Urothelium cell line (cell line): ENCODE data around the gene OR1L6.
A peak's percentile ranks its signal among the peaks of the same experiment; 100 is the strongest.

ENCODE experiments used
- DNase-seq: peaks from one replicate; pipeline ENCODE4 v3.0.0; 2011; ENCODE audit warnings: low spot score, mixed read lengths
- FAIRE-seq: peaks from 2 replicates; lab custom pipeline; 2011; peaks lifted over from hg19 to GRCh38; lab: Jason Lieb, UNC

Gene OR1L6

GRCh38 chr9:122742003-122742402 is at the start of gene OR1L6:
Gene OR1L6, plus strand, starts transcription at chr9:122742303. Its CDS starts 7,545 bp downstream, at chr9:122749848.
- no peak for DNase-seq
- FAIRE-seq: no peak

GRCh38 chr9:122695696-122696095 is 46.4 kb upstream of the OR1L6 start:
- DNase-seq: no peak
- no peak for FAIRE-seq

GRCh38 chr9:122718038-122718437 is 24.1 kb upstream of the OR1L6 start:
- DNase-seq (no peak), FAIRE-seq (no peak)

GRCh38 chr9:122719218-122719617 is 22.9 kb upstream of the OR1L6 start:
- FAIRE-seq: no peak
- no peak for DNase-seq

- no peak for DNase-seq
- no peak for FAIRE-seq
Observed at GRCh38 chr9:122723690-122724089, 18.4 kb upstream of the OR1L6 start, which contains the start of gene OR1L4. Gene OR1L4, plus strand, starts transcription at chr9:122723990. Its CDS starts 0 bp downstream, at chr9:122723990.

GRCh38 chr9:122754825-122755224 is 12.7 kb downstream of the OR1L6 start:
- DNase-seq (no peak), FAIRE-seq (no peak)

- FAIRE-seq (no peak), DNase-seq (no peak)
Observed at GRCh38 chr9:122767817-122768216, 25.7 kb downstream of the OR1L6 start.

- no peak for FAIRE-seq
Observed at GRCh38 chr9:122777052-122777451, 34.9 kb downstream of the OR1L6 start.

GRCh38 chr9:122777935-122778627 is 36.0 kb downstream of the OR1L6 start:
- peak; percentile 52 for DNase-seq
- no peak for FAIRE-seq

More at GRCh38 chr9:122777052-122777451, 34.9 kb downstream of the OR1L6 start:
- DNase-seq: no peak

- no peak for DNase-seq
- no peak for FAIRE-seq
Observed at GRCh38 chr9:122779181-122779580, 37.1 kb downstream of the OR1L6 start.

GRCh38 chr9:122780026-122780425 is 37.9 kb downstream of the OR1L6 start:
- FAIRE-seq (no peak), DNase-seq (no peak)

- no peak for DNase-seq
- FAIRE-seq: no peak
Observed at GRCh38 chr9:122781671-122782070, 39.6 kb downstream of the OR1L6 start.

- no peak for DNase-seq
- no peak for FAIRE-seq
Observed at GRCh38 chr9:122785269-122785668, 43.2 kb downstream of the OR1L6 start.

GRCh38 chr9:122786338-122786737 is 44.2 kb downstream of the OR1L6 start:
- FAIRE-seq: no peak
- no peak for DNase-seq

GRCh38 chr9:122788831-122789230 is 46.7 kb downstream of the OR1L6 start, which contains the start of gene OR5C1:
Gene OR5C1, plus strand, starts transcription at chr9:122788933. Its CDS starts 0 bp downstream, at chr9:122788933.
- no peak for FAIRE-seq
- DNase-seq: no peak

- DNase-seq (no peak), FAIRE-seq (no peak)
Observed at GRCh38 chr9:122789256-122790046, 47.3 kb downstream of the OR1L6 start.

- no peak for DNase-seq
Observed at GRCh38 chr9:122791872-122792669, 50.0 kb downstream of the OR1L6 start.

GRCh38 chr9:122797316-122798063 is 55.4 kb downstream of the OR1L6 start:
- no peak for FAIRE-seq
- no peak for DNase-seq

More at GRCh38 chr9:122791872-122792669, 50.0 kb downstream of the OR1L6 start:
- FAIRE-seq: no peak
